Measurements from ENCODE around the gene DCX.
"Not testable (repeated sequence)": the region's sequence is repeated elsewhere in the genome, so short reads cannot be mapped to it uniquely, and the experiment has no call there.

DCX gene

GRCh38 chrX:111365770-111366325 lies 46.1 kb downstream of the DCX start:
- no peak for DNase-seq

GRCh38 chrX:111363741-111364140 lies 48.3 kb downstream of the DCX start:
- DNase-seq: no peak

GRCh38 chrX:111361751-111362150 lies 50.2 kb downstream of the DCX start:
- no peak for DNase-seq

GRCh38 chrX:111360839-111361238 lies 51.2 kb downstream of the DCX start:
- no peak for DNase-seq

GRCh38 chrX:111355523-111356115 lies 56.4 kb downstream of the DCX start:
- no peak for DNase-seq

- no peak for DNase-seq
Measured at GRCh38 chrX:111354496-111354895, 57.5 kb downstream of the DCX start.

GRCh38 chrX:111353793-111354192 lies 58.2 kb downstream of the DCX start:
- DNase-seq: no peak

GRCh38 chrX:111352424-111352823 lies 59.6 kb downstream of the DCX start:
- no peak for DNase-seq

GRCh38 chrX:111349934-111350333 lies 62.1 kb downstream of the DCX start:
- no peak for DNase-seq

- no peak for DNase-seq
Measured at GRCh38 chrX:111349101-111349500, 62.9 kb downstream of the DCX start.

GRCh38 chrX:111348429-111348828 lies 63.6 kb downstream of the DCX start:
- no peak for DNase-seq

- DNase-seq: not testable (repeated sequence)
Measured at GRCh38 chrX:111346150-111346549, 65.8 kb downstream of the DCX start.

GRCh38 chrX:111340054-111340453 lies 71.9 kb downstream of the DCX start:
- DNase-seq: no peak

- no peak for DNase-seq
Measured at GRCh38 chrX:111339212-111339611, 72.8 kb downstream of the DCX start.

GRCh38 chrX:111338095-111338698 lies 73.8 kb downstream of the DCX start:
- DNase-seq: no peak

GRCh38 chrX:111337067-111337637 lies 74.8 kb downstream of the DCX start:
- no peak for DNase-seq

GRCh38 chrX:111336141-111336540 lies 75.9 kb downstream of the DCX start:
- no peak for DNase-seq

- no peak for DNase-seq
Measured at GRCh38 chrX:111329370-111329769, 82.6 kb downstream of the DCX start.

- DNase-seq: no peak
Measured at GRCh38 chrX:111328858-111329257, 83.1 kb downstream of the DCX start.

- DNase-seq: no peak
Measured at GRCh38 chrX:111322231-111322855, 89.6 kb downstream of the DCX start.

GRCh38 chrX:111319451-111319850 lies 92.5 kb downstream of the DCX start:
- no peak for DNase-seq

GRCh38 chrX:111318901-111319300 lies 93.1 kb downstream of the DCX start:
- no peak for DNase-seq

- DNase-seq: no peak
Measured at GRCh38 chrX:111309083-111309482, 102.9 kb downstream of the DCX start.

- DNase-seq: no peak
Measured at GRCh38 chrX:111308039-111308438, 104.0 kb downstream of the DCX start.

Measured in stimulated activated naive CD4-positive, alpha-beta T cell treated with Interleukin-2 at 50 U/mL for 16 hours (primary cell).